HFFc6 (cell line): Measurements from ENCODE around the gene PAMR1. TPM values are rescaled to one million over a fixed set of nuclear protein-coding genes. Genes with fewer than 3 reads are reported as not detected.
"Not testable (repeated sequence)": the region's sequence is repeated elsewhere in the genome, so short reads cannot be mapped to it uniquely, and the experiment has no call there.

Experiments used
- DNase-seq: peaks from one replicate; pipeline ENCODE4 v3.0.0-alpha.2; 2018
- H3K27ac Mint-ChIP-seq: 2 replicates; pipeline ENCODE4 v1.8.0; 2020; ENCODE audit warnings: mild to moderate bottlenecking, mixed read lengths
- H3K27me3 Mint-ChIP-seq: 2 replicates; pipeline ENCODE4 v1.8.0; 2021; ENCODE audit warnings: mild to moderate bottlenecking, moderate library complexity, mixed read lengths; ENCODE audit not compliant: insufficient read depth
- H3K36me3 Mint-ChIP-seq: 2 replicates; pipeline ENCODE4 v1.8.0; 2021; ENCODE audit warnings: low read depth, mixed read lengths
- H3K4me1 Mint-ChIP-seq: 2 replicates; pipeline ENCODE4 v1.8.0; 2020; ENCODE audit warnings: low read depth, mixed read lengths
- H3K4me3 Mint-ChIP-seq: 2 replicates; pipeline ENCODE4 v1.8.0; 2020; ENCODE audit warnings: mild to moderate bottlenecking, moderate library complexity, mixed read lengths
- H3K9me3 Mint-ChIP-seq: 2 replicates; pipeline ENCODE4 v1.8.0; 2020; ENCODE audit warnings: mild to moderate bottlenecking, mixed read lengths
- total RNA-seq, 6 experiments: library from RNA; stranded (reverse); fragmentation: NEBNext Ultra II Directional; extraction: Animal tissue kit (Norgen Biotek cat#: 25700); gene quantifications; 2 replicates in 1 of 6; 3 replicates in 5 of 6; pipeline ENCODE4 v1.2.3, GENCODE V29; 2021
- TF ChIP-seq, protein P1 (sequence below): fragments of 200-600 bp; sonication (generic); IDR thresholded peaks from 2 replicates; pipeline ENCODE4 v1.5.0; 2021; ENCODE audit warnings: antibody characterized with exemption, mild to moderate bottlenecking

PAMR1 gene
- total RNA-seq, 6 experiments from 2014 or later: 151 to 209 (median 191) TPM

- Mint-ChIP-seq H3K4me1 (peaks cover 88% of the 10 kb centered on the region), H3K27me3 (peaks cover 2% of the 10 kb centered on the region; the same call in 1 of the 2 replicates), H3K27ac (peak overlapping the region; percentile 84), H3K36me3 (no peaks in the 10 kb centered on the region), H3K4me3 (peak overlapping the region; percentile 31), H3K9me3 (no peaks in the 10 kb centered on the region)
- peak; percentile 97 for DNase-seq
- TF ChIP-seq, protein P1, sequence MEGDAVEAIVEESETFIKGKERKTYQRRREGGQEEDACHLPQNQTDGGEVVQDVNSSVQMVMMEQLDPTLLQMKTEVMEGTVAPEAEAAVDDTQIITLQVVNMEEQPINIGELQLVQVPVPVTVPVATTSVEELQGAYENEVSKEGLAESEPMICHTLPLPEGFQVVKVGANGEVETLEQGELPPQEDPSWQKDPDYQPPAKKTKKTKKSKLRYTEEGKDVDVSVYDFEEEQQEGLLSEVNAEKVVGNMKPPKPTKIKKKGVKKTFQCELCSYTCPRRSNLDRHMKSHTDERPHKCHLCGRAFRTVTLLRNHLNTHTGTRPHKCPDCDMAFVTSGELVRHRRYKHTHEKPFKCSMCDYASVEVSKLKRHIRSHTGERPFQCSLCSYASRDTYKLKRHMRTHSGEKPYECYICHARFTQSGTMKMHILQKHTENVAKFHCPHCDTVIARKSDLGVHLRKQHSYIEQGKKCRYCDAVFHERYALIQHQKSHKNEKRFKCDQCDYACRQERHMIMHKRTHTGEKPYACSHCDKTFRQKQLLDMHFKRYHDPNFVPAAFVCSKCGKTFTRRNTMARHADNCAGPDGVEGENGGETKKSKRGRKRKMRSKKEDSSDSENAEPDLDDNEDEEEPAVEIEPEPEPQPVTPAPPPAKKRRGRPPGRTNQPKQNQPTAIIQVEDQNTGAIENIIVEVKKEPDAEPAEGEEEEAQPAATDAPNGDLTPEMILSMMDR: no peak
These were observed 24.4 kb upstream of the PAMR1 start for GRCh38 chr11:35549787-35550186.

DNA sequence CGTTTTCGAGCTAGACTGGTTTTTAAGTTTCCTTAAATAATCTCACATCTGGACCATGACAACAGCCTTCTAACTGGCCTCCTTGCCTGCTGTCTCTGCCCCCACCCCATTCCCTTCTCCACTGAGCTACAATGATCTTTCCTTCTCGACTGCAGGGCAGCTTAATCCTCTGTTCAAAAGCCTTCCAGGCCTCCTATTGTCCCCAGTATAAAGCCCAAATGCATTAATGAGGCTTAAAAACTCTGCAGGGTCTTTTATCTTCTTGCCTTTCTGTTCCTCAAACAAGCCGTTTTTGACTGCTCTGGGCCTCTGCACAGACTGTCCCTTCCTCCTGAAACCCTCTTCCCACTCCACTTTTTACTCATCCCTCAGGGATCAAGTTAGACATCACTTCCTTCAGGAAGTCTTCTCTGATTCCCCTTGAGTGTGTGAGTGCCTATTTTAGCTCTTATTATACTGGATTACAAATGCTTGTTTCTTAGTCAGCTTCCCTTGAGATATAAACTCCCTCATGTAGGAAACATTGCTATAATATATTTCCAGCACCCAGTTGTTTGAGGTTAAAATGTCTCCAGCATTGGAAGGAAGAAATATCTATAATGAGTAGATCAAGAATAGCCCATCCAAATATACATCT is 23.6 kb upstream of the PAMR1 start:
- Mint-ChIP-seq H3K4me1 (peaks cover 81% of the 10 kb centered on the region), H3K27me3 (no peaks in the 10 kb centered on the region), H3K9me3 (no peaks in the 10 kb centered on the region), H3K36me3 (no peaks in the 10 kb centered on the region), H3K27ac (peak overlapping the region; percentile 84), H3K4me3 (peak overlapping the region; percentile 31)
- no peak for DNase-seq
- TF ChIP-seq, protein P1: no peak

DNA sequence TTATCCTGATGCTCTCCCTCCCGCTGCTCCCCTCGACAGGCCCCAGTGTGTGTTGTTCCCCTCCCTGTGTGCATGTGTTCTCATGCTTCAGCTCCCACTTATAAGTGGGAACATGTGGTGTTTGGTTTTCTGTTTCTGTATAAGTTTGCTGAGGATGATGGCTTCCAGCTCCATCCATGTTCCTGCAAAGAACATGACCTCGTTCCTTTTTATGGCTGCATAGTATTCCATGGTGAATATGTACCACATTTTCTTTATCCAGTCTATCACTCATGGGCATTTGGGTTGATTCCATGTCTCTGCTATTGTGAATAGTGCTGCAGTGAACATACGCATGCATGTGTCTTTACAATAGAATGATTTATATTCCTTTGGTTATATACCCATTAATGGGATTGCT is 22.6 kb upstream of the PAMR1 start:
- not testable (repeated sequence) for H3K36me3 Mint-ChIP-seq, H3K27me3 Mint-ChIP-seq, H3K4me3 Mint-ChIP-seq, DNase-seq, H3K9me3 Mint-ChIP-seq
- 0 out of 2 replicates have a peak overlapping the region, but pooled peaks have one; percentile 84 for H3K27ac Mint-ChIP-seq
- H3K4me1 Mint-ChIP-seq: peaks cover 71% of the 10 kb centered on the region

DNA sequence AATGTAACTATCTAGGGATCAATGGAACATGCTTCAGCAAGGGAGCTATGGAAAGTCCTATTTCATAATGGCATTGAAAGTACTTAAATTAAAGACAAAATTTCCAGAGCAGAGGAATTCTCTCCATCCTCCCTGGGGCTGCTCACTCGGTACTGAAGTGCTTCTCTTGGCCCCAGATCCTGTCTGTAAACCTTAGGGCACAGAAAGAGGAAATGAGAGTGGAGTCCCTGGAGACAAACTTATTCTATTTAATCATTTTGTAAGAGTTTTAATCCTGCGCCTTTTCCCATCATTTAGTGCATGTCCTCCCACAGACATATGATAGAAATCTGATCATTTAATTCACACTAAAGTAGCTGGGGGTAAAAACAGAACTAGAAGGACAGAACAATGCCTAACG is 20.9 kb upstream of the PAMR1 start:
- H3K27me3 Mint-ChIP-seq: no peaks in the 10 kb centered on the region
- H3K4me3 Mint-ChIP-seq: no peak overlapping the region
- H3K4me1 Mint-ChIP-seq: peaks cover 71% of the 10 kb centered on the region
- DNase-seq: no peak
- no peak overlapping the region for H3K27ac Mint-ChIP-seq
- H3K36me3 Mint-ChIP-seq: no peaks in the 10 kb centered on the region
- no peaks in the 10 kb centered on the region for H3K9me3 Mint-ChIP-seq
- TF ChIP-seq, protein P1: no peak

DNA sequence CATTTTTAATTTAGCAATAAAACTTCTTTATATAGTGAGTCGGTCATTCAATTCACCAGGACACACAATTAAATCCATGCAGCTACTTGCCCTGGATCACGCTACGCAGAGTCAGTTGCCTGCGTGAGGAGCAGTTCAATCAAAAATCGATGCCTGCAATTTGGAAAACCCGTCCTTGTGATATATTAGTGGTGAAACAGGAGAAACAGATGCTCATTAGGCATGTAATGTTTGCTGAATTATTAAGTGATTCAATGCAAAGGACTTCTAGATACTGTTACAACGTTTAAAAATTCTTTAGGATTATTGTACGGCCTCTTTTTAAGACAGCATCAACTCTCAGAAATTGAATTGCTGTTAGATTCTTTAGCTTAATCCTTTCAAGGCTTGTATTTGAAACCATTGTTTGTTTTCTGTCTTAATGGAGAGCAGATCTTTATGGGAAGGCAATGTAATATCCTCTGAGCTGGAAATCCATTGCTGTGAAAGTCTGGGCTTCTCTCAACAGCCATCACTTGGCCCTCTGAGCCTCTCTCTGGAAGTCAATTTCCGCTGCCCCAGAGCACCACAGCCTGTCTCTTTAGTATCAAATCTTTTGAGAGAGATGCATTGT is 20.1 kb upstream of the PAMR1 start:
- H3K27ac Mint-ChIP-seq: no peak overlapping the region
- peaks cover 71% of the 10 kb centered on the region for H3K4me1 Mint-ChIP-seq
- no peaks in the 10 kb centered on the region for H3K27me3 Mint-ChIP-seq
- no peak overlapping the region for H3K4me3 Mint-ChIP-seq
- TF ChIP-seq, protein P1: no peak
- no peaks in the 10 kb centered on the region for H3K9me3 Mint-ChIP-seq
- no peaks in the 10 kb centered on the region for H3K36me3 Mint-ChIP-seq
- no peak for DNase-seq

GRCh38 chr11:35543481-35543880 is 18.1 kb upstream of the PAMR1 start:
- no peaks in the 10 kb centered on the region for H3K36me3 Mint-ChIP-seq
- TF ChIP-seq, protein P1: no peak
- peaks cover 71% of the 10 kb centered on the region for H3K4me1 Mint-ChIP-seq
- no peak for DNase-seq
- H3K4me3 Mint-ChIP-seq: no peak overlapping the region
- no peaks in the 10 kb centered on the region for H3K9me3 Mint-ChIP-seq
- H3K27me3 Mint-ChIP-seq: no peaks in the 10 kb centered on the region
- no peak overlapping the region for H3K27ac Mint-ChIP-seq
